Left lung (tissue), 14 donors: Measurements from ENCODE around the gene TSPAN11. TPM values are rescaled to one million over a fixed set of nuclear protein-coding genes. Genes with fewer than 3 reads are reported as not detected.

ENCODE experiments used
- ATAC-seq: fragments of 200-7000 bp; cut with Tn5 transposase; one replicate; pipeline ENCODE4 v1.9.1; 2020; ENCODE audit warnings: moderate library complexity
- DNase-seq, 4 donors: peaks; one replicate each; pipeline ENCODE4 v3.0.0-alpha.2; 2013 to 2020
- H3K27ac ChIP-seq, 2 donors: fragments of 200-600 bp; sonication (generic) in 1 of 2; one replicate each; pipeline versions ENCODE4 v1.5.0 to v1.8.0; 2020 to 2021
- H3K27me3 ChIP-seq, 2 donors: fragments of 200-600 bp; sonication (generic) in 1 of 2; one replicate each; pipeline versions ENCODE4 v1.5.0 to v1.8.0; 2020 to 2021
- H3K36me3 ChIP-seq, 2 donors: fragments of 200-600 bp; sonication (generic) in 1 of 2; one replicate each; pipeline versions ENCODE4 v1.5.0 to v1.8.0; 2020 to 2021
- H3K4me1 ChIP-seq, 2 donors: fragments of 200-600 bp; one replicate each; pipeline ENCODE4 v1.8.0; 2021
- H3K4me3 ChIP-seq, 2 donors: fragments of 200-600 bp; sonication (generic) in 1 of 2; one replicate each; pipeline versions ENCODE4 v1.5.0 to v1.8.0; 2020 to 2021; ENCODE audit warnings: mild to moderate bottlenecking in 1 of 2
- H3K9me3 ChIP-seq, 2 donors: fragments of 200-600 bp; sonication (generic) in 1 of 2; one replicate each; pipeline versions ENCODE4 v1.5.0 to v1.8.0; 2020 to 2021
- intact Hi-C, 2 donors: fragments of 100-400 bp; cut with DNase I; formaldehyde crosslinking; loops; one replicate each; pipeline versions ENCODE4 v1.11.2 to v1.14.2; 2022
- long read RNA-seq, 12 donors: library from polyadenylated mRNA in 2 of 12; unstranded in 2 of 12; transcript quantifications; one replicate each; pipeline ENCODE4 v2.0.0 and lab custom pipeline, GENCODE V29; 2019 to 2026
- polyA plus RNA-seq, 6 donors: library from polyadenylated mRNA; unstranded; fragments of 120-200 nt; gene quantifications; one replicate each; pipeline ENCODE4 v1.2.1, GENCODE V29; 2013; ENCODE audit not compliant: insufficient read length in 6 of 6
- total RNA-seq, 2 donors: library from RNA; stranded (reverse); fragmentation: NEBNext Ultra II Directional; extraction: Animal tissue kit (Norgen Biotek cat#: 25700); gene quantifications; one replicate each; pipeline ENCODE4 v1.2.1, GENCODE V29; 2021
- TF ChIP-seq, protein P1 (sequence below), 2 donors: fragments of 200-600 bp; sonication (generic) in 1 of 2; IDR thresholded peaks; one replicate each; pipeline versions ENCODE4 v1.5.0 to v1.8.0; 2021; ENCODE audit warnings: antibody characterized with exemption in 2 of 2
- donor health status: DM: no; HTN: yes; CAD: no.
- donor health status: DM: no; HTN: no; CAD: no.

The TSPAN11 gene, protein sequence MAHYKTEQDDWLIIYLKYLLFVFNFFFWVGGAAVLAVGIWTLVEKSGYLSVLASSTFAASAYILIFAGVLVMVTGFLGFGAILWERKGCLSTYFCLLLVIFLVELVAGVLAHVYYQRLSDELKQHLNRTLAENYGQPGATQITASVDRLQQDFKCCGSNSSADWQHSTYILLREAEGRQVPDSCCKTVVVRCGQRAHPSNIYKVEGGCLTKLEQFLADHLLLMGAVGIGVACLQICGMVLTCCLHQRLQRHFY
- 10 to 100 TPM in 1 of 2 donors, 1 to 10 TPM in 1; 4.1 to 16.6 TPM for total RNA-seq
- polyA plus RNA-seq: 10 to 100 TPM; 11.6 to 18.2 (median 14.7) TPM
- long read RNA-seq, donor 1, transcript TSPAN11-204 (8 exons, 1,058 nt): major isoform, 6 of 6 reads
- long read RNA-seq, donor 1, partial matches to known transcripts: 0 of 6 reads
- long read RNA-seq, donor 1, other reads (novel, unspliced or antisense): 0 of 6 reads
- long read RNA-seq, donor 2, partial matches to known transcripts: 6 of 7 reads
- long read RNA-seq, donor 2, other reads (novel, unspliced or antisense): 0 of 7 reads
- long read RNA-seq, donor 3, partial matches to known transcripts: 0 of 2 reads
- long read RNA-seq, donor 3, other reads (novel, unspliced or antisense): 0 of 2 reads
- long read RNA-seq, donor 4, partial matches to known transcripts: 0 of 3 reads
- long read RNA-seq, donor 4, other reads (novel, unspliced or antisense): 2 of 3 reads
- long read RNA-seq, donor 5, full-length matches to known transcripts: 4 of 4 reads
- long read RNA-seq, donor 5, partial matches to known transcripts: 0 of 4 reads
- long read RNA-seq, donor 5, other reads (novel, unspliced or antisense): 0 of 4 reads
- long read RNA-seq, donor 6, partial matches to known transcripts: 0 of 2 reads
- long read RNA-seq, donor 6, other reads (novel, unspliced or antisense): 0 of 2 reads
- long read RNA-seq, donor 7, full-length matches to known transcripts: 3 of 3 reads
- long read RNA-seq, donor 7, partial matches to known transcripts: 0 of 3 reads
- long read RNA-seq, donor 7, other reads (novel, unspliced or antisense): 0 of 3 reads
- long read RNA-seq, donor 8, full-length matches to known transcripts: 6 of 6 reads
- long read RNA-seq, donor 8, partial matches to known transcripts: 0 of 6 reads
- long read RNA-seq, donor 8, other reads (novel, unspliced or antisense): 0 of 6 reads
- long read RNA-seq, donor 9: 0 reads
- long read RNA-seq, donor 10, partial matches to known transcripts: 0 of 1 reads
- long read RNA-seq, donor 10, other reads (novel, unspliced or antisense): 1 of 1 reads
- long read RNA-seq, donor 11, transcript TSPAN11-204 (8 exons, 1,058 nt): major isoform, 9 of 15 reads
- long read RNA-seq, donor 11, partial matches to known transcripts: 6 of 15 reads
- long read RNA-seq, donor 11, other reads (novel, unspliced or antisense): 0 of 15 reads
- long read RNA-seq, donor 12, partial matches to known transcripts: 0 of 1 reads
- long read RNA-seq, donor 12, other reads (novel, unspliced or antisense): 0 of 1 reads

DNA sequence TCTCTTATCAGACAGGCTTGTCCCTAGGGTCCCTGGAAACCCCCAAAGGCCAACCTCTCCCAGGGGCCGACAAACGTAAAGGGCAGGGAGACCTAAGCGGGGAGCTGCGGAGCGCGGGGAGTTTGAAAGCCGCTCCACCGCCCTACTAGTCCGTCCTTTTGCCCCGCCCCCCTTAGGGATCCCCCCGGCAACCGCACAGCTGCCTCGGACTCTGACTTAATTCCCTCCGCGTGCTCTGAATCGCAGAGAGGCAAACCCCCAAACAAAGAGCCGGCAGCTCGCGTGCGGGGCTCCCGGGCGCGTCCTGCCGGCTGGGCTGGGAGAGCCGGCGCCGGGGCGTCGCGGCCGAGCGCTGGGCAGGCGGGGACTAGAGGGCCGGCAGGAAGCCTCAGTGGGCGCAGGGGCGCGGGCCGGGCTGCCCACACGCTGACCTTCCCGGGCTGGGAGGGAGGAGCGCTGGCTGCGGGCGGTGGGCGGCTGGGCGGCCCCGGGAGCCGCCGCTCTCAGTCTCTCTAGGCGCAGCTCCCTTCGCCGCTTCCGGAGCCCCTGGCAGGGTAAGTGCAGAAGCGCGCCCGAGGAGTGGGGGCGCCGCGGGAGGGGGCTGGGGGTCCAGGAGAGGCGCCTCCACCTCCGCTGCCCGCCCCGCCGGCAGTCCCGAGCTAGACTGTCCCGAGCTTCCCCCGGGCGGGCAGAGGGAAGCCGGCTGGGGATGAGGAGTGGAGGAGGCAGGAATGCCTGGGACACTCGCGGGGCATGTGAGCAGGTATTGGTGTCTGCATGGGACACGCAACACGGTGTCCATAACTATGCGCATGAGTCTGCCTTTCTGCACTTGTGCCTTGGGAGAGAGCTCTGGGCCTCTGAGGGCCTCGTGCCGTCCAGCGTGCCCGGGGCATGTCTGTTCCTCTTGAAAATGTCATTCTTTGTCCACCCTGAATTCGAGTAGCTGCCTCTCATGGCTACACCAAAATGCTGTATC lies at the start of gene TSPAN11:
Gene TSPAN11 (plus strand): TSS at position 506 of the 979 bp plus-strand sequence. CDS start 27,244 bp downstream, outside the sequence.
- Histone ChIP-seq H3K27ac (peak within 1 kb of the TSS in 1 of 2 donors; percentile 18), H3K9me3 (no peaks in the 10 kb centered on the region), H3K27me3 (peaks cover 6 to 40% of the 10 kb centered on the region in 2 donors), H3K36me3 (no peaks in the 10 kb centered on the region), H3K4me3 (peak within 1 kb of the TSS; percentile 30 to 31), H3K4me1 (peaks cover 4 to 6% of the 10 kb centered on the region in 2 donors)
- DNase-seq (peak in 3 of 4 donors; percentile 51 to 81 (median 66)), ATAC-seq (peak; percentile 71)
- TF ChIP-seq, protein P1, sequence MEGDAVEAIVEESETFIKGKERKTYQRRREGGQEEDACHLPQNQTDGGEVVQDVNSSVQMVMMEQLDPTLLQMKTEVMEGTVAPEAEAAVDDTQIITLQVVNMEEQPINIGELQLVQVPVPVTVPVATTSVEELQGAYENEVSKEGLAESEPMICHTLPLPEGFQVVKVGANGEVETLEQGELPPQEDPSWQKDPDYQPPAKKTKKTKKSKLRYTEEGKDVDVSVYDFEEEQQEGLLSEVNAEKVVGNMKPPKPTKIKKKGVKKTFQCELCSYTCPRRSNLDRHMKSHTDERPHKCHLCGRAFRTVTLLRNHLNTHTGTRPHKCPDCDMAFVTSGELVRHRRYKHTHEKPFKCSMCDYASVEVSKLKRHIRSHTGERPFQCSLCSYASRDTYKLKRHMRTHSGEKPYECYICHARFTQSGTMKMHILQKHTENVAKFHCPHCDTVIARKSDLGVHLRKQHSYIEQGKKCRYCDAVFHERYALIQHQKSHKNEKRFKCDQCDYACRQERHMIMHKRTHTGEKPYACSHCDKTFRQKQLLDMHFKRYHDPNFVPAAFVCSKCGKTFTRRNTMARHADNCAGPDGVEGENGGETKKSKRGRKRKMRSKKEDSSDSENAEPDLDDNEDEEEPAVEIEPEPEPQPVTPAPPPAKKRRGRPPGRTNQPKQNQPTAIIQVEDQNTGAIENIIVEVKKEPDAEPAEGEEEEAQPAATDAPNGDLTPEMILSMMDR (IDR thresholded peaks at IDR 0.05): no peak
- intact Hi-C loops: no loop called here

DNA sequence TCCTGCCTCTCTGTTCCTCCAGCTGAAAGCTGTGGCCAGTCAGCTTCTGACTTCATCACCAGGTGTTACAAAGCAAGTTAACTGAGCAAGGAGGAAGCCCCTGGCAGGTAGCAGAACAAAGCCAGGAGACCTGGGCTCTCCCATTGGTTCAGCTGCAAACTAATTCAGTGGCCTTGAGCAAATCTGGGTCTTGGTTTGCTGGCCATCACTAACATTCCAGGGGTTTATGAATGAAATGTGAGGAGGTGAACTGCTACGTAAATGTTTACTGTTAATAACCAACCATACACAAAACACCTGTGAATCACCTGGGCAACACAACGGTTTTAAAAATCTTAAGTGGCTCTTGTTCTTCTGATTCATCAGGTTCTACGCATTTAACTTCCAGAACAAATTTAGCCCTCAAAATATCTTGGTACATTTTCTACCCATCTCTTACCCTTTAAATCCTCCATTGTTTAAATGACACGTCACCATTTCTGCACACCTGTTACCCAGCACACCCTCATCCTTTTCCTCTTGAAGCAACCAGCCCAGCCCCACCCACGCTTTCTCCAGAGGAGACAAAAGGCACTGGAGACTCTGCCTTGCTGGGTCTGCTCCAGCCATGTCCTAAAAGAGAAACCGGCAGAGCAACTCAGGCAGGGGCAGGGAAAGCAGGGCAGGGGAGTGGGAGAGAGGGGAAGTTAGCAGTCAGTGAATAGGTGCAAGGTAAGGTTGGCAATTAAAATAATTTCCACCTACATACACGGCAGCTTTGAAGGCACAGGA lies 49.3 kb upstream of the TSPAN11 start:
- Histone ChIP-seq H3K4me3 (no peak overlapping the region), H3K27ac (peak overlapping the region; percentile 74 to 81), H3K4me1 (no peaks in the 10 kb centered on the region), H3K9me3 (no peaks in the 10 kb centered on the region), H3K36me3 (no peaks in the 10 kb centered on the region), H3K27me3 (peaks cover 0 to 6% of the 10 kb centered on the region in 2 donors)
- ATAC-seq: peak; percentile 90
- DNase-seq: peak in 2 of 4 donors; percentile 54 to 78
- TF ChIP-seq, protein P1 (IDR thresholded peaks at IDR 0.05): no peak
- intact Hi-C loops: loop anchor here in 1 of 2 donors (10.0 kb wide), 1 partner anchor 108 kb away; no protein-coding TSS in a partner anchor

DNA sequence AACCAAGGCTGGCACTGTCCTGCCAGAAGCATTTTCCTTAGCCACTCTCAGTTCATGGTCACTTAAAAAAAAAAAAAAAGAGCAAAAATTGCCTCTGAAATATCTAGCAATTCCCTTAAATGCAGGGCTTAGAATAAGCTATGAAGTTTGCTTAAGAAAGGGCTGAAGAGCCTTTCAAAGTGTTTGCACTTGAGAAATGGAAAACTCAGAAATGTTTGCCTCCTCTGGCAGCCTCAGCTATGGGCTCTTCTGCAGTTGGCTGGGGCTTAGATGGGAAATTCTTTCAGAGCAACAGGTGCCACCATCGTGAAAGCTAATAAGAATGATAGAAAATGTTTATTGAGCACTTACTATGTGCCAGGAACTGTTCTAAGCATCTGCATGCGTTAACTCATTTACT lies 48.5 kb upstream of the TSPAN11 start:
- Histone ChIP-seq H3K36me3 (no peaks in the 10 kb centered on the region), H3K27ac (peak overlapping the region; percentile 74 to 81), H3K9me3 (no peaks in the 10 kb centered on the region), H3K27me3 (peaks cover 0 to 6% of the 10 kb centered on the region in 2 donors), H3K4me1 (no peaks in the 10 kb centered on the region), H3K4me3 (no peak overlapping the region)
- DNase-seq (peak in 1 of 4 donors; percentile 59), ATAC-seq (peak; percentile 63)
- TF ChIP-seq, protein P1 (IDR thresholded peaks at IDR 0.05): no peak
- intact Hi-C loops: loop anchor here in 1 of 2 donors (10.0 kb wide), 1 partner anchor 107 kb away; no protein-coding TSS in a partner anchor
